ENCODE measurements around the gene ABCD3.
A peak's percentile ranks its signal among the peaks of the same experiment; 100 is the strongest.

The ABCD3 gene

DNA sequence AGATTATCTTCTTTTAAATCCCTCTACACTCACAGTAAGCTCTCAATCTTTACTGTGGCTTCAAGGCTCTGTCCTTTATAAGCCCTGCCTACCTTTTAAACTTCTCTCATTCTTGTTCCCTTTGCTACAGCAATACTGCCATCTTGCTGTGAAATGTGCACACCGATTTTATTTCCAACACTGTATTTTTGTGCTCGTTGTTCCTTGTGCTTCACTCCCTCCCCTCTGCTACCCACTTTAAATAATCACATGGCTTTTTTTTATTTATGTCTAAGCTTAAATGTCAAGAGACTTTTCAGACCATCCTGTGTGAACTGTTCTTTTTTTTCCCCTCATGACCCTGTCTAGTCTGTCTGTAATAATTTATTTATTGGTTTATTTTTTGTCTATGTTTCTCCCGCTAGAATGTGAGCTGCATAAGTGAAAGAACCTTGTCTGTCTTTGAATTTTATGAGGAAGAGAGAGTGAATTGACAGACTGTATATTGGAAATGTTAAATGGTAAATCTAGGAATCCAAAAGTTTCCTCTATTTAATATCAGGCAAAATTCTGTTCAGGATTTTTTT lies 45.7 kb downstream of the ABCD3 start:
- peak; percentile 66 for DNase-seq

DNA sequence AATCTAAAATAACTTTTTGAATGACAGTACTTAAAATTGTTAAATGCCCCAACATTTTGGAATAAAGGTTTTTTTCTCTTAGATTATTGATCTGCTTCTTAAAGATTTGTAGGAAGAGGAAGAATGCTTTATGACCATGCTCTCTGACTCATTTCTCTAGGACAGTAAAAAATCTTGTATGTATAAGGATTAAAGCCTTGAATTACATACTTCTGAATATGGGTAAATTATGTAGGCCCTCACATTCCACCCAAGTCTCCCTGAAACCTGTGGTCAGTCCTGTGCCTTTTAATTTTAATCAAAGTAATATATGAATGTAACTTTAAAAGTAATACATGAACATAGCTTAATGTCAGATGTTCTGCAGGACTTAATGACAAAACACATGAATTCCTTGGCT lies 50.5 kb downstream of the ABCD3 start:
- DNase-seq, result peak; percentile 23

DNA sequence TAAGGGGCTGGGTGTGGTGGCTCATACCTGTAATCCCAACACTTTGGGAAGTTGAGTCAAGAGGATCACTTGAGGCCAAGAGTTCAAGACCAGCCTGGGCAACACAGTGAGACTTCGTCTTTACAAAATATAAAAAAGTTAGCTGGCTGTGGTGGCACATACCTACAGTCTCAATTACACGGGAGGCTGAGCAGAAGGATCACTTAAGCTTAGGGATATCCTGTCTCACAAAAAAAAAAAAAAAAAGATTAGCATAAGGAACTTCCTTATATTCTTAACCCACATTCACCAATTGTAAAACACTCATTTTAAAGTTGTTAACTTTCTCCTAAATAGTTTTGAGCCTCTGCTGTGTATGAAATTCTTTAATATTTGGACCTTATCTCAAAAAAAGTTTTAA lies 53.1 kb downstream of the ABCD3 start:
- DNase-seq, result peak; percentile 57

DNA sequence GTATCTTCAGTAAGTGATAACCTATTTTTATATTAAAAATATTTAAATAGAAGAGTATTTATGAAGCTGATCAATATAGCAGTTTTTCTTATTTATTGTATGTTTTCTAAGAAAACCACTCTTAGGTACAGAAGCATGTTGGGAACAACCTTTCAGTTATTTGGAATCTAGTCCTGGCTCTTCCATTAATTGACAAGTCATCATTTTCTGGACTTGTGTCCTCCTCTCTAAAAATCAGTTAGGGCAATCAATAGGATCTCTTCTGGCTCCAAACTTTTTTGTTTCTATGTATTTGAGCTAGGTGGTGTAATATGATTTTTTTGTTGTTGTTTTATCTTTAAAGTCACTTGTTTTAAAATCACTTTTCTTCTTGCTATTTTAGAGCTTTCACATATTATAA lies 57.0 kb downstream of the ABCD3 start:
- no peak for DNase-seq

DNA sequence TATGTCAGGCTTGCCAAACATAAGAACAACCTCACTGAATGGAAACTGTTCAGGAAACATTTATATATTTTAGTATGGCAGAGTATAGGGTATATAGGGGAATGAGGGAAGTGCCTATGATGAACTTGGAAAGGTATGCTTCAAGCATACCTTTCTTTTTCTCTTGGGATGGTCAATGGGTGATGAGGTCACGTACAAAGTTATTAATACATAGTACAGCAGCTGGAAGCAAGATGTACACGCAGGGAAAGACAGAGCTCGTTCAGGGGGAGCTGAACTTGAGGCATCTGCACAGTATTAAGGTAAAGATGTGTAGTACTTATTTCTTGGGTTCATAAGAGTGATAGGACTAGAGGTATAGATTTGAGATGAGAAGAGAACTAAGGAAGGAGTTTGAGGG lies 61.5 kb downstream of the ABCD3 start:
- DNase-seq, result no peak

DNA sequence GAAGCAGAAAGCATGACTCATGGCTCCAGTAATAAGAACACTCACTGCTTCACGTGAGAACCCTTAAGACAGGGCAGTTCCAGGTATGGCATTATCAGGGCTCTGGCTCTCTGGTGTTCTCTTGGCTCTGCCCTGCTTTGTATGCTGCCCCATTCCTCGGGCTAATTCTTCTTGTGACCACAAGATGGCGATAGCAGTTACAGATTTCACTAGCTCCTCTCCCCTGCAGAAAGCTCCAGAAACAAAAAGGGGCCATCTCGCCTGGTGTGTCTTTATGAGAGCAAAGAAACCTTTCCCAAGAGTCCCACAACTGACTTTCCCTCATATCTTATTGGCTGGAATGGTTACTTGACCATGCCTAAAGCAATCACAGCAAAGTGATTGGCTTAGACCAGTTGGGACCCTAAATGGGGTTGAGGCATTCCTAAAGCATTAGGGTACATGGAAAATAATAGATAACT lies 63.3 kb downstream of the ABCD3 start:
- DNase-seq, result peak; percentile 45

DNA sequence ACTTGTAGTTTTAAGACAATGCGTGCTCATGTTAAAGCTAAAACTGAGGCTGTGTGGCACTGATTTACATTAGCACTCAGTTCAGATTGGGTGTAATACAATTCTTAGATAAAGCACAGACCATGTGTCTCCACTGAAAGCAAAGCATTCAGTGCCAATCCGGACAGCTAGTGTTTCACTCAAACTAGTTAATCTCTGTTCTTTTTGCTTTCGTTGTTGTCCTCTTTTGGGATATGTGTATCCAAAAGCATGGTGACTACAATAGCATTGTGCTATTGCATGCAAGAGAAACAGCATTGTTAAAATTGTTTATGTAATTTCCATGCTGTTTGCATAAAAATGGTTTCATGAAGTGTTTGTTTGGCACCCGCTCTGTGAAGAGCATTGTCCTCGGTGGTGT lies 68.8 kb downstream of the ABCD3 start:
- no peak for DNase-seq

DNA sequence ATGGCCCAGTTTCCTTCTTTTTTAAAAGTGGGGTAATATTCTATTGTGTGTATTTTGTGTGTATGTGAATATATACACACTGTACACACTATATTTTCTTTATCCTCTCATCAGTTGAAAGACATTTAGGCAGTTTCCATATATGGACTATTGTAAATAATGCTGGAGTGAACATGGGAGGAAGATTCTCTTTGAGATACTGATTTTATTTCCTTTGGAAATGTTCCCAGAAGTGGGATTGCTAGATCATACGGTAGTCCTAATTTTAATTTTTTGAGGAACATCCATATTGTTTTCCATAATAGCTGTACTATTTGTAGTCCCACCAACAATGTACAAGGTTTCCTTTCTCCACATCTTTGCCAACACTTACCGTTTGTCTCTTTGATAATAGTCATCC lies 72.4 kb downstream of the ABCD3 start:
- DNase-seq, result no peak

DNA sequence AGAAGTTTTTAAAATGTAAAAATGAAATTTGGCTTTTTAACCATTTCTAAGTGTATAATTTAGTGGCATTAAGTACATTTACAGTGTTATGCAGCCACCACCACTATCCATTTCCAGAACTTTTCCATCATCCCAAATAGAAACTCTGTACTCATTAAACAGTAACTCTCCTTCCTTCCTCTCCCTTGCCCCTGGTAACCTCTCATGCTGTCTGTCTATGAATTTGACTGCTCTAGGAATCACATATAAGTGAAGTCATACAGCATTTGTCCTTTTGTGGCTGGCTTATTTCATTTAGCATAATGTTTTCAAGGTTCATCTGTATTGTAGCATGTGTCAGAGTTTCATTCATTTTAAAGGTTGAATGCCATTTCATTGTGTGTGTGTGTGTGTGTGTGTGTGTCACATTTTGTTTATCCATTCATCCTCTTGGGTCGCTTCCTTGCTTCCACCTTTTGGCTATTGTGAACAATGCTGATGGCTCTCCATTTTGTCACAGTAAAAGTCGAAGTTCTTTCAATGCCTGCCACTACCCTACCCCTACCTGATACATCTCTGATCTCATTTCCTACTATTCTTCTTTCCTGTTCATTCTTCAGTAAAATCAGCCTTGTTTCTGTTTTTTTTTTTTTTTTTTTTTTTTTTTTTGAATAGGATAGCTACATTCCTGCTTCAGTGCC lies 78.0 kb downstream of the ABCD3 start:
- DNase-seq, result no peak

DNA sequence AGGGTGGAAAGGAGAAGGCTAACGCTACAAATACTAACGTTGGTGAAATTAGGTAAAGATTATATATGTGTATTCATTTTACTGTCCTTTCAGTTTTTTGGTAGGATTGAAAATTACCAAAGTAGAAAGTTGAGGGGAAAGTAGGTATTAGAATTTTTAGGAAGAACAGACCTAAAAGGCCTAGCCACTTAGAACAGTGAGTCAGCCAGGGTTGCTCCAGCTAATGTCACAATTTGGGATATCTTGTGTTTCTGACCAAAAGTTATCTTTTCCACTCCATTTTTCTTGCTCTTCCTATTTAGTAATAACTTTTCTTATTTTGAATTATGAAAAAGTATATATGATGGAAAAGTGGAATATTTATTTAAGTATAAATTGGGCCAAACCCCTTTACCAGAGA lies 83.2 kb downstream of the ABCD3 start:
- no peak for DNase-seq

DNA sequence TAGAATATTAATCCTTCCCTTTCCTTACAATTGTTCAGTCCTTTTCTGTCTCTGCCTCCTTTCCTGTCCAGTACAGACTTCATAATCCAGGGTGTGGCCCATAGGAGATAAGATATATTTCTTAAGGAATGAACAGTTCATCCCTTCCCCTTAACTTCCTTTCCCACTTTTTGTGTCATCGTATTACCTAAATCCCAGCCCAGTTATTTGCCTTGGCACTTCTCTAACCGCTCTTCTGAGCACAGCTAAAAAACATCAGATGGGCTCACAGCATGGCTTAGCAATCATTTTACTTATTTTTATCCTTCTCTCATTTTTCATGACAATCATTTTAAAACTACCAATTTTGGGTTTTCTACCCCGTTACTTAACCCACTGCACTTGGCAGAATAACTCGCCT lies 83.7 kb downstream of the ABCD3 start:
- no peak for DNase-seq

DNA sequence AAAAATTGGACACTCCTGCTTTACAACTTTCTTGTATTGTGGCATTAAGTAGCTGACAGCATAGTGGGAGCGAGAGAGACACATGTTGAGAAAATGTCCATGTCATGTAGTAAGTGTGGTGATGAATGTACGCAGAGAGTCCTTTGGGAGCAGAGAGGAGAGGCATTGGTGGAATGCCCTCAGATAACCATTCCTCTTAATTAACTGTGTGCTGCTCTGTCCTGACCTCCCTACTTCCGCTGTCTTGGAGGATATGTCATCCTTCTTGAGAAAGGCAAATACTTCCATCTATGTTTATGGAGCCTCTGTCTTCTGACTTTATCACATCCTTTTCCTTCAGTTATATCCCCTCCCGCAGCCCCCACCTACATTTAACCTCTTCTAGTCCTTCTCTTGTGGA lies 85.0 kb downstream of the ABCD3 start:
- DNase-seq, result no peak

DNA sequence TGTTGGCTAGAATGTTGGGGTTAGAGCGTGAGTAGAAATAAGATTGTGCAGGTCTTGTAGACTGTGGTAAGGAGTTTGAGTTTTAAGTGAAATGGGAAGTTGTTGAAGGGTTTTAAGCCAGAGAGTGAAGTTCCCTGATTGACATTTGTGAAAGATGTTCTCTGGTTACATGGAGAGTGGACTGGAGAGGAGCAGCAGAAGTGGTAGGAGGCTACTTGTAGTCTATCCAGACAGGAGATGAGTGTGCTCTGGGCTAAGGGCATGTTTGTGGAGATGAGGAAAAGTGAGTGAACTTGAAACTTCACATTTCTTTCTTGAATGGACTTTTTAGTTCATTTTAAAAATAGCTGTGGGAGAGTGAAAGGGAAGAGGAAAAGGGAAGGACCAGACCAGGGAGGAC lies 86.4 kb downstream of the ABCD3 start:
- peak; percentile 43 for DNase-seq

DNA sequence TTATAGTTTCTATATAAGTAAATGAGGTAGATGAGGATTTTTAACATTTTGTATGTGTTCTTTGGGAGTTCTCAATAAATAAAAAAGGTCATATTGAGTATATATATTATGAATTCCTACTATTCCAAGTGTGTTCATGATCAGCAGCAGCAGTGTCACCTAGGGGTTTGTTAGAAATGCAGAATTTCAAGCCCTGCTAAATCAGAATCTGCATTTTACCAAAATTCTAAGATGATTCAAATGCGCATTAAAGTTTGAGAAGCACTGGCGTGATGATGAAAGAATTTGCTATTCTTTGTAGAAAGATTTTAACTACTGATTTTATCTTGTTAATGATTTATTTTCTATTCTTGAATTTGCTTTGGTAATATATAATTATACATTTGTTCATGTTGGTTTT lies 94.6 kb downstream of the ABCD3 start:
- no peak for DNase-seq

DNA sequence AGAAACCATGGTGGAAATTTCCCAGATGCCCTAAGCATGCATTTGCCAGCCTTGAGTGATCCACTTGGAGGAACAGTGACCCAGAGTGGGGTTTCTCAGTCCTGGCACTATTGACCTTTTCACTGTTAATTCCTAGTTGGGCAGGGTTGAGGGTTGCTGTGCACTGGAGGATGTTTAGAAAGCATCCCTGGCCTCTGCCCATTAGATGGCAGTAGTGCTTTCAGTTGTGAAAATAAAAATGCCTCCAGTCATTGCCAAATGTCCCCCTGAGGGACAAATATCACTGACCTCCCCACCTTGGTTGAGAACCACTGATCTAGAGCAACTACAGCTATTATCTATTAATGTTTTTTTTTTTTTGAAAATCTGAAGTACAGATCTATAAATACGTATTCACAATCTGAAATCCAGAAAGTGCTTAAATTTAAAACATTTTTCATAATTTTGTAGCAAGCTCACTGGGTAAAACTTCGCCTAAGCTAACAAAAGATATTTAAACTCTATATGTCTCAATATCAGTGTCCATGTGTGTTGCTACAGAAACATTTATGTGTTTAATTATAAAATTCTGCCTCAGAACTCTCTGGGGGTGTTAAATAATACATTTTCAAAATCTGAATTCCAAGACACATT lies 96.0 kb downstream of the ABCD3 start:
- peak; percentile 24 for DNase-seq

DNA sequence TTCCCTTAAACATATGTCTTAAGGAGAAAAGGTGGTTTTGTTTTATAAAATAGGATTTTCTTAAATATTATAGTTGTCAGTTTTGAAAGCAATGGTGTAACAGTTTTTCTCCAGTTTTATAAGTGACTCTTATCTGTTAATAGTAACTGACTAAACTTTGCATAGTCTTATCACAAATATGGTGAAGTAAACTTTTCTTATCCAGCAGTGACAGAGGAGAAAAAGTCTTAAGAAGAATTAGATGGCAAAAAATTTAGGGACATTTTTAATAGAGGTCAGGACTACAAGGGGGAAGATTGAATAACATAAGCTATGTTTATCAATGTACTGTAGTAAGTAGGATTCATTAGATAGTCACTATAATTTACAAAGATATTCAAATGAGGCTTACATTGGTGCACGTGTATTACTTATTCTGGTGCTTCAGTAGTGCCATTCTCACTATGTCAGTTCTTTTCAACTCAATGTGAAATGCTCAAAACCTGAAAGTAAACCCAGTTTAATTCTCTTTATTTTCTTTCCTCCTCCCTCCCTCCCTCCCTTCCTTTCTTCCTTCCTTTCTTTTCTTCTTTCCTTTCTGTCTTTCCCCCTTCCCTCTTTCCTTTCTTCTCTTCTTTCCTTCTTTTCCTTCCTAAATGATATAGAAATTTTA lies 97.2 kb downstream of the ABCD3 start:
- DNase-seq, result no peak

DNA sequence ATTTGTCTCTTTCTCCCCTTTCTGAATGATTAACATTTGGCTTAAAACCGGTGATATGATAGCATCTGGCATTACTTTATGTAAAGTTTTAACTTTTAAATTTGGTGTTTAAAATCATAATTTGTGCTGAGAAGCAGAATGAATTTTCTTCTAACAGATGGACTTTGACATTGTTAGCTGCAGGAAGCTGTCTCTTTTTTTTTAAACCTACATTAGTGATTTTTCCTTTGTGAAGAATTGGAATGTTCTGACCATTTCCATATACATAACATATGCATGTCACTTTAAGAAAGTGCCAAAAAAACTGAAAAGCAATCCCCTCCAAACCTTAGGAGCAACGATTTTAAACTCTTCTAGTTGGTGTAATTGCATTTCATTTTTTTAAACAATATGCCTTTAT lies 101.2 kb downstream of the ABCD3 start:
- DNase-seq, result no peak

DNA sequence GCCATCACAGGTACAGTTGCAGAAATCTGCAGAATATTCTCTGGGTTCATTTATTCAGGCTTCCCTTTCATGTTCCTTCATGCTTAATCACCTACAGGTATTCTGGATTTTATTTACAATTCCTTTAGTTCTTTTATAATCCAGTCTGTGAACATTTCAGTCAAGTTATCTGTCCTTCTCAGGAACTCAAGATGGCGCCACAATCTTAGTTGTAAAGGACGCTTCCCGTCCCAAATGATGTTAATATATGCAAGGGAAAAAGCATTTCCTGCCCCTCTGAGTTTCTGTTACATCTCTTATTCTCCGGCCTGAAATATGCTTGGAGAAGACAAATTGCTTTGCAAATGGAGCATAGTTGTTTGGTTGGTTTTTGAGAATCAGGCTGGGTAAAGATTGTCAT lies 104.1 kb downstream of the ABCD3 start:
- DNase-seq, result peak; percentile 48

DNA sequence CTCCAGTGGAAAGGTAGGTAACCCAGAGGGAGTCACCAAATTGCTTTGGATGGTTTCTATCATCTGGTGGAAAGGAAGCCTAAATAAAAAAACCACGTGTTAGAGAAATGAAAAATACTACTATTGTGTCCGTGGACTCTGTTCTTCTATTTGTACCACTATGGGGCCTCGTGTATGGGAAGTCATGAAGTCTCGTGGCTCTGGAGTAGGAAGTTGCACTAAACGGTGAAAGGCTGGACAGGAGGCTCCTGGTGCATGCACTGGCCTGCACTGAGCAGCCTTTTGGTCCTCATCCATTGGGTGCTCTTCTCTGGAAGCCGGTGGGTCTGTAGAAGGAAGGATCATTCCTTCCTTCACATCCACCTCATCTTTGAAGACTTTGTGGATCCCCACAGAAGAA lies 106.3 kb downstream of the ABCD3 start:
- DNase-seq, result no peak

DNA sequence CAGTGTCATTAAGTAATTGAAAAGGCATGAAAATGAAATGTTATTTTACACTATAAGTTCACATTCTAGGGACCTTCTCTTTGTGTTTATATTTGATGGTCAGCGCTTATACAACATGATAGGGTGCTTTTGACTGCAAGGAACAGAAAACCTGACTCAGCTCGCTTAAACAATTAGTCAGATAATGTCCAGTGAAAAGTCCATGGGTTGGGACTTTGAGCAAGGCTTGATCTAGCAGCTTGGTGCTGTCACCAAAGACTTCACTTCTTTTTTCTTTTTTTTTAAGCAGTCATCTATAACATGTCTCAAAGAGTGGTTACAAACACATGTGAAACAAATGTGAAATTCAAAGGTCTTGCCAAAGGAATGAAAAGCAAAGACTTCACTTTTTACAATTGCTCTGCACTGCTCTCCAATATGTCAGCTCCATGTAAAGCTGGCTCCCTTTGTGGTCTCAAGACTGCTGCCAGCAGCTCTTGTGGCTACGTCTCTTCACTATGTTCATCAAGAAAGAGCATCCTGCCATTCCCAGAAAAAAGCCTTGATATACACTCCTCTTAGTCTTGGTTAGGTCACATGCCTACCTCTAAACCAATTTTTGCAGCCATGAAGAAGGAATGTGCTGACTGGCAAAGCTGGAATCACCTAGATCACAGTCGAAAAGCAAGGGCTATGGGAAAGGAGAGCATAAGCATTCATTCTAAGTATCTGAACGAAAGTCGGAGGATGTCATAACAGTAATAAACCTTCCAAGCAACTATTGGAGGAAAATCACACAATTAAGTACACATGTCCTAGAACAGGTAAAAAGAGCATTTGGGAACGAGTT lies 108.2 kb downstream of the ABCD3 start:
- DNase-seq, result no peak

DNA sequence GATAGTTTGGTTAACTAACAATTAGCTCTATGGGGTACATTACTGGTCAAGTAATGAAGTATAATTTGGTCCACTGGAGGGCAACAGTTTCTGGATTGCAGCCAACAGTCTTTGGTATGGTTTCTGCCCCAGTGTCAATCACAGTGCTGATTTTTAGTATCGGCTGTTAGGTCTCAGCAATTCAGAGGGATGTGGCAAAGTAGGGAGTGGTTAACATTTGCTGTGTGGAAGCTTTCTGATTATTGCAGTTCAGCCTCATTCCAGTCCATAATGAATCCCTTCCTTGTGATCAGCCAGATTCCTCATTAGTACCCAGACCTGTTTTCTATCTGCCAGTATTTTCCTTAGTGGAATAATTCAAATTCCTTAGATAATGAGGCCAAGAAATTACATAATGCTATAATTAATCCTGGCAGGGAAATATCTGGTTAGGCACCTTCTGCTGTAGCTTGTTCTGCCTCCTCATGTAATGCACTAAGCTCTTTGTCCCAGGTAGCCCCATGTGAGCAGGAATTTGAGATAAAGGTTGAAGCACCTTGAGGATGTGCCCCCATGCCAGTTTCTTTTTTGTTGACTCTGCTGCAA lies 109.3 kb downstream of the ABCD3 start:
- peak; percentile 60 for DNase-seq

DNA sequence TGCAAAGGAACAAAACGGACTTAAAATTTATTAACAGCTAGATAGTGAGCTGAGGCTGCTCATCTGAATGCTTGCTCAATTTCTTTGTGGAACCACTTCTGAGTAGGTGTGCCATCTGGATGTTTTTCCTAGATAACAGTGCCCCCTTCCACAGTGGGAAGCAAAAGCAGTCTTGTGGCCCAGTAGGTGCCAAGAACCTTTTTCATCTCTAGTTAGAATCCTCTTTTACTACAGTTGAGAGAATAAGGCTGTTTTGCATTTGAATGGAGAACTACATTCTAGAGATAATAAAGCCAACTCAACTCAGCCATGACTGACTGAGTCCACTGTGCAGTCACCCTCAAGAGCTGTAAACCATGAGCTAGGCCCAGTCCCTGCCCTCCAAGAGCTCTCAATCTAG lies 110.1 kb downstream of the ABCD3 start:
- no peak for DNase-seq

DNA sequence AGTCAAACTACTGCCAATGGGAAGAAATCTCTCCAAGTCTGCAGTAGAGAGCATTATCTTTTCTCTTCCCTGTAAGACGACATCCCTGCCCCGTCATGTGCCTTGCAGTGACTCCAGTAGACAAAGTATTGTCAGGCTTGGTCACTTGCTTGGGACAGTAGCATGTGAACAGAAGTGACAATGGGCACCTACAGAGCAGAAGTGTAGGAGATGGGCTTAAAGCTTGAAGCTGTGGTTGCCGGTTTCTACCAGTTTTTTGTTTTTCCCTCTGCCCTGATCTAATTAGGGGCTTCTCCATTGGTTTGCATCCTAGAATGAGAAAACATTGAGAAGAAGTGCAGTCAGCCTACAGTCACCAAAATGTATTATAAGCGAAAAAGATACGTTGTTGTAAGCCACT lies 110.6 kb downstream of the ABCD3 start:
- DNase-seq, result no peak
